ENCODE measurements around the gene TUBB.
"Not testable (repeated sequence)": the region's sequence is repeated elsewhere in the genome, so short reads cannot be mapped to it uniquely, and the experiment has no call there.

TUBB gene

GRCh38 chr6:30717845-30718720, 2.1 kb upstream of the TUBB start:
- H3K9me3 ChIP-seq (ENCODE audit: control insufficient read depth, insufficient read depth, low read depth, low read length); H3K4me1 ChIP-seq (ENCODE audit: control insufficient read depth, insufficient read depth, low read length): not testable (repeated sequence)
- ChIA-PET POLR2A (interaction anchor here (0.6 to 10.1 kb wide), 22 partner anchors 10 to 1109 kb away, joined by 3 to 235 read pairs (median 7); partner anchors contain the start of genes ABCF1, C6orf136, DHX16 and FLOT1), CTCF (interaction anchor here (0.6 to 18.7 kb wide), 11 partner anchors 9 to 159 kb away, joined by 3 to 692 read pairs (median 4); partner anchors contain the start of genes DHX16 and NRM)
- Histone ChIP-seq H3K4me3 (ENCODE audit: low read depth, low read length) (peak overlapping the region; percentile 41), H3K36me3 (ENCODE audit: control insufficient read depth in 2 of 2, insufficient read depth in 1 of 2, low read length in 2 of 2) (peaks cover 23 to 45% of the 10 kb centered on the region in 2 experiments), H3K27ac (ENCODE audit: extremely low read depth, low read depth, low read length) (peak overlapping the region; percentile 81)
- TF ChIP-seq MZF1 (tag by site-specific recombination; IDR thresholded peaks at IDR 0.05; ENCODE audit: borderline replicate concordance): 0 out of 2 replicates have a peak, but pooled peaks have one; percentile 33
- peak; percentile 9 for TF ChIP-seq SCRT2 (tag by site-specific recombination; IDR thresholded peaks at IDR 0.05)
- TF ChIP-seq ZNF2 (tag by site-specific recombination; IDR thresholded peaks at IDR 0.05): 0 out of 2 replicates have a peak, but pooled peaks have one; percentile 2
- 0 out of 2 replicates have a peak, but pooled peaks have one; percentile 3 for TF ChIP-seq CTCF (tag by site-specific recombination; IDR thresholded peaks at IDR 0.05)

GRCh38 chr6:30719356-30719755, 796 bp upstream of the TUBB start:
- POLR2A ChIA-PET: interaction anchor here (0.7 to 10.1 kb wide), 6 partner anchors 16 to 263 kb away, joined by 3 to 235 read pairs (median 16); partner anchors contain the start of genes FLOT1, IER3 and NRM
- 0 out of 2 replicates have a peak, but pooled peaks have one; percentile 24 for TF ChIP-seq PRDM1 (tag by site-specific recombination; IDR thresholded peaks at IDR 0.05)
- peak; percentile 56 for TF ChIP-seq ZNF335 (tag by site-specific recombination; conservative IDR thresholded peaks at IDR 0.05)
- TF ChIP-seq ZNF692 (tag by site-specific recombination; IDR thresholded peaks at IDR 0.05): 0 out of 2 replicates have a peak, but pooled peaks have one; percentile 7
- TF ChIP-seq SCRT1 (tag by site-specific recombination; IDR thresholded peaks at IDR 0.05; ENCODE audit: borderline replicate concordance): no peak
- peaks cover 6% of the 10 kb centered on the region for H3K4me1 ChIP-seq (ENCODE audit: control insufficient read depth, insufficient read depth, low read length)

GRCh38 chr6:30720738-30721197, 616 bp downstream of the TUBB start:
- H3K4me1 ChIP-seq (ENCODE audit: control insufficient read depth, insufficient read depth, low read length): peaks cover 6% of the 10 kb centered on the region
- CTCF ChIA-PET: interaction anchor here (0.6 to 18.7 kb wide), 8 partner anchors 10 to 673 kb away, joined by 4 to 692 read pairs (median 14); partner anchors contain the start of genes DHX16 and NRM
- TF ChIP-seq ZBTB17 (tag by site-specific recombination; IDR thresholded peaks at IDR 0.05) (no peak), ZNF792 (tag by site-specific recombination; IDR thresholded peaks at IDR 0.05) (no peak), BCL11B (tag by site-specific recombination; IDR thresholded peaks at IDR 0.05; ENCODE audit: low read depth) (no peak), ZNF510 (tag by site-specific recombination; IDR thresholded peaks at IDR 0.05; ENCODE audit: insufficient replicate concordance) (no peak), ZBTB26 (tag by site-specific recombination; optimal IDR thresholded peaks at IDR 0.05) (no peak), HOXC10 (CRISPR knock-in tag; IDR thresholded peaks at IDR 0.05) (no peak), ZSCAN30 (tag by site-specific recombination; IDR thresholded peaks at IDR 0.05) (0 out of 2 replicates have a peak, but pooled peaks have one; percentile 5), ZNF623 (tag by site-specific recombination; IDR thresholded peaks at IDR 0.05) (no peak), ZNF585B (tag by site-specific recombination; IDR thresholded peaks at IDR 0.05) (no peak), ZNF146 (tag by site-specific recombination; IDR thresholded peaks at IDR 0.05) (no peak), ZNF558 (tag by site-specific recombination; IDR thresholded peaks at IDR 0.05) (no peak), ZNF292 (tag by site-specific recombination; IDR thresholded peaks at IDR 0.05; ENCODE audit: borderline replicate concordance, low read depth) (no peak), ZNF768 (tag by site-specific recombination; IDR thresholded peaks at IDR 0.05) (no peak), ZNF148 (tag by site-specific recombination; IDR thresholded peaks at IDR 0.05; ENCODE audit: borderline replicate concordance) (no peak)

More at GRCh38 chr6:30719356-30719755, 796 bp upstream of the TUBB start:
- H3K9me3 ChIP-seq (ENCODE audit: control insufficient read depth, insufficient read depth, low read depth, low read length): no peaks in the 10 kb centered on the region
- peak overlapping the region; percentile 47 for H3K4me3 ChIP-seq (ENCODE audit: low read depth, low read length)
- CTCF ChIA-PET: interaction anchor here (0.5 to 18.7 kb wide), 11 partner anchors 10 to 418 kb away, joined by 3 to 692 read pairs (median 3); partner anchors contain the start of genes DHX16 and FLOT1
- H3K27ac ChIP-seq (ENCODE audit: extremely low read depth, low read depth, low read length): peak overlapping the region; percentile 76
- peaks cover 24 to 45% of the 10 kb centered on the region in 2 experiments for H3K36me3 ChIP-seq (ENCODE audit: control insufficient read depth in 2 of 2, insufficient read depth in 1 of 2, low read length in 2 of 2)

More at GRCh38 chr6:30720738-30721197, 616 bp downstream of the TUBB start:
- H3K36me3 ChIP-seq (ENCODE audit: control insufficient read depth in 2 of 2, insufficient read depth in 1 of 2, low read length in 2 of 2): peaks cover 15 to 44% of the 10 kb centered on the region in 2 experiments
- no peaks in the 10 kb centered on the region for H3K9me3 ChIP-seq (ENCODE audit: control insufficient read depth, insufficient read depth, low read depth, low read length)
- peak overlapping the region; percentile 87 for H3K4me3 ChIP-seq (ENCODE audit: low read depth, low read length)
- peak overlapping the region; percentile 93 for H3K27ac ChIP-seq (ENCODE audit: extremely low read depth, low read depth, low read length)
- POLR2A ChIA-PET: interaction anchor here (0.6 to 10.1 kb wide), 25 partner anchors 8 to 337 kb away, joined by 3 to 235 read pairs (median 4); partner anchors contain the start of genes DHX16, GNL1, GTF2H4 and IER3
